HCT116 (cell line): ENCODE data around the gene TTBK1. TPM values are rescaled to one million over a fixed set of nuclear protein-coding genes. Genes with fewer than 3 reads are reported as not detected.

Experiments used
- ATAC-seq: fragments of 200-7000 bp; cut with Tn5 transposase; 2 replicates; pipeline ENCODE4 v1.9.1; 2020; ENCODE audit warnings: mild to moderate bottlenecking, moderate library complexity
- BruUV-seq: library from RNA; stranded (reverse); fragments of 400-500 nt; replicated peaks from 2 replicates; lab custom pipeline; 2021; lab: Mats Ljungman, UMichigan
- CTCF ChIA-PET: fragments of 300-600 bp; sonication (Branson Sonifier 250); formaldehyde crosslinking; loops from one replicate; lab custom pipeline; 2021; ENCODE audit warnings: antibody characterized with exemption; lab: Charles Lee
- POLR2A ChIA-PET: fragments of 300-600, 350-600 bp; sonication (Branson Sonifier 250); formaldehyde crosslinking; loops from one replicate; lab custom pipeline; 2021; ENCODE audit warnings: antibody characterized with exemption; lab: Charles Lee
- RAD21 ChIA-PET, 2 experiments: fragments of 300-600 bp; sonication (Branson Sonifier 250); formaldehyde crosslinking; loops; one replicate each; lab custom pipeline; 2023; ENCODE audit warnings: low total read pairs in 2 of 2; ENCODE audit not compliant: uncharacterized antibody in 2 of 2, unreplicated experiment in 2 of 2, low non-redundant PET in 1 of 2; lab: Charles Lee
- DNase-seq: peaks from one replicate; pipeline ENCODE4 v3.0.0-alpha.2; 2010; ENCODE audit warnings: low read depth, low spot score
- H2AFZ ChIP-seq: fragments of 200-600 bp; shearing (Covaris generic), sonication (generic); 2 replicates; pipeline ENCODE4 v1.6.1; 2017; ENCODE audit warnings: low read depth, mixed run types, mixed read lengths, antibody characterized with exemption, low read length; ENCODE audit not compliant: poor library complexity, severe bottlenecking
- H3K27ac ChIP-seq: 2 replicates; pipeline ENCODE4 v1.5.1; 2012; ENCODE audit warnings: low read depth, low read length
- H3K27me3 ChIP-seq: fragments of 200-600 bp; sonication (generic); 2 replicates; pipeline ENCODE4 v1.6.1; 2016; ENCODE audit warnings: mixed run types, low read length, mixed read lengths; ENCODE audit not compliant: insufficient read depth
- H3K36me3 ChIP-seq, 2 experiments: fragments of 200-500 bp in 1 of 2; fragments of 200-600 bp in 1 of 2; sonication (Bioruptor generic) in 1 of 2; sonication (generic) in 1 of 2; 2 replicates each; pipeline versions ENCODE4 v1.5.1 to v1.6.1; 2014 to 2016; ENCODE audit warnings: low read length in 2 of 2, inconsistent platforms in 1 of 2, mixed read lengths in 1 of 2, mixed run types in 1 of 2; ENCODE audit not compliant: insufficient read depth in 2 of 2, control insufficient read depth in 1 of 2
- H3K4me1 ChIP-seq, 2 experiments: fragments of 200-600 bp in 1 of 2; sonication (generic) in 1 of 2; 2 replicates each; pipeline versions ENCODE4 v1.5.1 to v1.6.1; 2012 to 2017; ENCODE audit warnings: low read length in 2 of 2, inconsistent platforms in 1 of 2, mild to moderate bottlenecking in 1 of 2, mixed read lengths in 1 of 2, mixed run types in 1 of 2, moderate library complexity in 1 of 2; ENCODE audit not compliant: insufficient read depth in 2 of 2, control insufficient read depth in 1 of 2
- H3K4me2 ChIP-seq: fragments of 200-600 bp; sonication (generic); 2 replicates; pipeline ENCODE4 v1.6.1; 2017; ENCODE audit warnings: mixed run types, low read length, mixed read lengths
- H3K4me3 ChIP-seq, 2 experiments: fragments of 200-600 bp in 1 of 2; sonication (generic) in 1 of 2; replicated peaks in 1 of 2; 2 replicates each; pipeline ENCODE4 v1.5.1; 2011 to 2016; ENCODE audit warnings: low read length in 2 of 2, control low read depth in 1 of 2, low read depth in 1 of 2, mild to moderate bottlenecking in 1 of 2, mixed read lengths in 1 of 2, mixed run types in 1 of 2
- H3K79me2 ChIP-seq: fragments of 200-600 bp; sonication (generic); 2 replicates; pipeline ENCODE4 v1.6.1; 2017; ENCODE audit warnings: mild to moderate bottlenecking, mixed run types, low read length, moderate library complexity, mixed read lengths; ENCODE audit not compliant: insufficient read depth
- H3K9ac ChIP-seq: fragments of 200-600 bp; sonication (generic); 2 replicates; pipeline ENCODE4 v1.6.1; 2016; ENCODE audit warnings: low read length, mixed read lengths
- H3K9me2 ChIP-seq: fragments of 200-600 bp; sonication (generic), shearing (Covaris generic); 2 replicates; pipeline ENCODE4 v1.6.1; 2017; ENCODE audit warnings: mixed run types, mild to moderate bottlenecking, moderate library complexity; ENCODE audit not compliant: insufficient read depth
- H3K9me3 ChIP-seq, 2 experiments: fragments of 200-500 bp in 1 of 2; fragments of 200-600 bp in 1 of 2; sonication (Bioruptor generic) in 1 of 2; sonication (generic) in 1 of 2; 2 replicates each; pipeline ENCODE4 v1.6.1; 2014 to 2017; ENCODE audit warnings: low read length in 2 of 2, mixed read lengths in 2 of 2, inconsistent platforms in 1 of 2, low read depth in 1 of 2, mild to moderate bottlenecking in 1 of 2, mixed run types in 1 of 2, moderate library complexity in 1 of 2; ENCODE audit not compliant: control insufficient read depth in 1 of 2, insufficient read depth in 1 of 2
- H4K20me1 ChIP-seq: fragments of 200-600 bp; sonication (generic), shearing (Covaris generic); 2 replicates; pipeline ENCODE4 v1.6.1; 2017; ENCODE audit warnings: mixed run types, mild to moderate bottlenecking, moderate library complexity; ENCODE audit not compliant: insufficient read depth
- CBX3 ChIP-seq: IDR thresholded peaks from 2 replicates; pipeline ENCODE4 v1.6.1; 2012; ENCODE audit warnings: low read depth
- CEBPB ChIP-seq: IDR thresholded peaks from 2 replicates; pipeline ENCODE4 v1.6.1; 2012; ENCODE audit warnings: low read depth
- EGR1 ChIP-seq: IDR thresholded peaks from 2 replicates; pipeline ENCODE4 v1.6.1; 2012; ENCODE audit warnings: low read depth
- ELF1 ChIP-seq: IDR thresholded peaks from 2 replicates; pipeline ENCODE4 v1.6.1; 2012; ENCODE audit warnings: low read depth, borderline replicate concordance
- EZH2 ChIP-seq: fragments of 200-600 bp; sonication (generic); IDR thresholded peaks from 2 replicates; pipeline ENCODE4 v1.6.1; 2017; ENCODE audit warnings: antibody characterized with exemption, mixed run types
- EZH2phosphoT487 ChIP-seq: fragments of 200-600 bp; IDR thresholded peaks from 2 replicates; pipeline ENCODE4 v1.6.1; 2018; ENCODE audit warnings: antibody characterized with exemption, borderline replicate concordance
- FOSL1 ChIP-seq: IDR thresholded peaks from 2 replicates; pipeline ENCODE4 v1.6.1; 2012; ENCODE audit warnings: low read depth
- JUND ChIP-seq: IDR thresholded peaks from 2 replicates; pipeline ENCODE4 v1.6.1; 2012
- POLR2A ChIP-seq: IDR thresholded peaks from 2 replicates; pipeline ENCODE4 v1.7.0; 2011; ENCODE audit warnings: borderline replicate concordance; ENCODE audit not compliant: insufficient read depth, insufficient read length; ENCODE audit errors: extremely low read depth
- RAD21 ChIP-seq: IDR thresholded peaks from 2 replicates; pipeline ENCODE4 v1.6.1; 2012; ENCODE audit warnings: low read depth, mild to moderate bottlenecking
- SIN3A ChIP-seq: IDR thresholded peaks from 2 replicates; pipeline ENCODE4 v1.6.1; 2012; ENCODE audit warnings: low read depth
- SP1 ChIP-seq: IDR thresholded peaks from 2 replicates; pipeline ENCODE4 v1.6.1; 2012; ENCODE audit warnings: low read depth
- SRF ChIP-seq: IDR thresholded peaks from 2 replicates; pipeline ENCODE4 v1.6.1; 2012; ENCODE audit warnings: low read depth
- TCF7L2 ChIP-seq: IDR thresholded peaks from 2 replicates; pipeline ENCODE4 v1.7.0; 2011; ENCODE audit warnings: borderline replicate concordance, inconsistent platforms; ENCODE audit not compliant: insufficient read depth, insufficient read length; ENCODE audit errors: extremely low read depth
- YY1 ChIP-seq: IDR thresholded peaks from 2 replicates; pipeline ENCODE4 v1.6.1; 2011; ENCODE audit warnings: low read length, low read depth, moderate library complexity, mild to moderate bottlenecking; ENCODE audit not compliant: insufficient replicate concordance; ENCODE audit errors: extremely low read depth
- ZNF274 ChIP-seq: fragments of 200-500 bp; sonication (Bioruptor generic); IDR thresholded peaks from 2 replicates; pipeline ENCODE4 v1.6.1; 2014; ENCODE audit warnings: mild to moderate bottlenecking, low read depth, low read length, inconsistent platforms
- intact Hi-C: fragments of 100-400 bp; cut with micrococcal nuclease; formaldehyde crosslinking; loops from 2 replicates; pipeline ENCODE4 v1.10.0; 2022
- total RNA-seq: library from RNA; stranded (reverse); gene quantifications from one replicate; pipeline ENCODE4 v1.2.1, GENCODE V29; 2021; ENCODE audit not compliant: unreplicated experiment
- TF ChIP-seq, protein P1 (sequence below): IDR thresholded peaks from 2 replicates; pipeline ENCODE4 v1.6.1; 2012
- TF ChIP-seq, protein P2 (sequence below): IDR thresholded peaks from 2 replicates; pipeline ENCODE4 v1.6.1; 2012; ENCODE audit warnings: low read depth
- TF ChIP-seq, protein P3 (sequence below): IDR thresholded peaks from 2 replicates; pipeline ENCODE4 v1.6.1; 2011; ENCODE audit warnings: mild to moderate bottlenecking, low read length, moderate library complexity; ENCODE audit not compliant: insufficient replicate concordance; ENCODE audit errors: extremely low read depth

Gene TTBK1
- total RNA-seq, 1 experiment from 2014 or later = not detected

DNA sequence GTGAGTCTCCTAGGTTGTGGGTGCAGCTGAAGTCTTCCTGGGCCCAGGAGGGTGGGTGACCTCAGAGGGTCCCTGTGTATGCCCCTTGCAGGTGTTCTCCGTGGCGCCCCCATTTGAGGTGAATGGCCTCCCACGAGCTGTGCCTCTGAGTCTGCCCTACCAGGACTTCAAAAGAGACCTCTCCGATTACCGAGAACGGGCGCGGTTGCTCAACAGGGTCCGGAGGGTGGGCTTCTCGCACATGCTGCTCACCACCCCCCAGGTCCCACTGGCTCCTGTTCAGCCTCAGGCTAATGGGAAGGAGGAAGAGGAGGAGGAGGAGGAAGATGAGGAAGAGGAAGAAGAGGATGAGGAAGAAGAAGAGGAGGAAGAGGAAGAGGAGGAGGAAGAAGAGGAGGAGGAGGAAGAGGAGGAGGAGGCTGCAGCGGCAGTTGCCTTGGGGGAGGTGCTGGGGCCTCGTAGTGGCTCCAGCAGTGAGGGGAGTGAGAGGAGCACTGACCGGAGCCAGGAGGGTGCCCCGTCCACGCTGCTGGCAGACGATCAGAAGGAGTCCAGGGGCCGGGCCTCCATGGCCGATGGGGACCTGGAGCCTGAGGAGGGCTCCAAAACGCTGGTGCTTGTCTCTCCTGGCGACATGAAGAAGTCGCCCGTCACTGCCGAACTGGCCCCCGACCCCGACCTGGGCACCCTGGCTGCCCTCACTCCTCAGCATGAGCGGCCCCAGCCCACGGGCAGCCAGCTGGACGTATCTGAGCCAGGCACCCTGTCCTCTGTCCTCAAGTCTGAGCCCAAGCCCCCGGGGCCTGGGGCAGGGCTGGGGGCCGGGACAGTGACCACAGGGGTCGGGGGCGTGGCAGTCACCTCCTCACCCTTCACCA is 39.6 kb downstream of the TTBK1 start (continued):
- TF ChIP-seq, protein P1, sequence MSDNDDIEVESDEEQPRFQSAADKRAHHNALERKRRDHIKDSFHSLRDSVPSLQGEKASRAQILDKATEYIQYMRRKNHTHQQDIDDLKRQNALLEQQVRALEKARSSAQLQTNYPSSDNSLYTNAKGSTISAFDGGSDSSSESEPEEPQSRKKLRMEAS = no peak
- TF ChIP-seq, all 23 proteins: peak for 0

DNA sequence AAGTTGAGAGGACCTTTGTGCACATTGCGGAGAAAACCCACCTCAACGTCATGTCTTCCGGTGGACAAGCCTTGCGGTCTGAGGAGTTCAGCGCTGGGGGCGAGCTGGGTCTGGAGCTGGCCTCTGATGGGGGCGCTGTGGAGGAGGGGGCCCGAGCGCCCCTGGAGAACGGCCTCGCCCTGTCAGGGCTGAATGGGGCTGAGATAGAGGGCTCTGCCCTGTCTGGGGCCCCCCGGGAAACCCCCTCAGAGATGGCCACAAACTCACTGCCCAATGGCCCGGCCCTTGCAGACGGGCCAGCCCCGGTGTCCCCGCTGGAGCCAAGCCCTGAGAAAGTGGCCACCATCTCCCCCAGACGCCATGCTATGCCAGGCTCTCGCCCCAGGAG is 40.2 kb downstream of the TTBK1 start:
- BruUV-seq = no TSS peak
- TF ChIP-seq CBX3 (no peak), JUND (no peak), FOSL1 (no peak), EGR1 (no peak), ZNF274 (no peak), SRF (no peak), EZH2 (no peak), EZH2phosphoT487 (no peak), POLR2A (no peak), TCF7L2 (no peak), ELF1 (no peak), SP1 (no peak), SIN3A (no peak), CEBPB (no peak), RAD21 (no peak), YY1 (no peak)
- TF ChIP-seq, protein P2, sequence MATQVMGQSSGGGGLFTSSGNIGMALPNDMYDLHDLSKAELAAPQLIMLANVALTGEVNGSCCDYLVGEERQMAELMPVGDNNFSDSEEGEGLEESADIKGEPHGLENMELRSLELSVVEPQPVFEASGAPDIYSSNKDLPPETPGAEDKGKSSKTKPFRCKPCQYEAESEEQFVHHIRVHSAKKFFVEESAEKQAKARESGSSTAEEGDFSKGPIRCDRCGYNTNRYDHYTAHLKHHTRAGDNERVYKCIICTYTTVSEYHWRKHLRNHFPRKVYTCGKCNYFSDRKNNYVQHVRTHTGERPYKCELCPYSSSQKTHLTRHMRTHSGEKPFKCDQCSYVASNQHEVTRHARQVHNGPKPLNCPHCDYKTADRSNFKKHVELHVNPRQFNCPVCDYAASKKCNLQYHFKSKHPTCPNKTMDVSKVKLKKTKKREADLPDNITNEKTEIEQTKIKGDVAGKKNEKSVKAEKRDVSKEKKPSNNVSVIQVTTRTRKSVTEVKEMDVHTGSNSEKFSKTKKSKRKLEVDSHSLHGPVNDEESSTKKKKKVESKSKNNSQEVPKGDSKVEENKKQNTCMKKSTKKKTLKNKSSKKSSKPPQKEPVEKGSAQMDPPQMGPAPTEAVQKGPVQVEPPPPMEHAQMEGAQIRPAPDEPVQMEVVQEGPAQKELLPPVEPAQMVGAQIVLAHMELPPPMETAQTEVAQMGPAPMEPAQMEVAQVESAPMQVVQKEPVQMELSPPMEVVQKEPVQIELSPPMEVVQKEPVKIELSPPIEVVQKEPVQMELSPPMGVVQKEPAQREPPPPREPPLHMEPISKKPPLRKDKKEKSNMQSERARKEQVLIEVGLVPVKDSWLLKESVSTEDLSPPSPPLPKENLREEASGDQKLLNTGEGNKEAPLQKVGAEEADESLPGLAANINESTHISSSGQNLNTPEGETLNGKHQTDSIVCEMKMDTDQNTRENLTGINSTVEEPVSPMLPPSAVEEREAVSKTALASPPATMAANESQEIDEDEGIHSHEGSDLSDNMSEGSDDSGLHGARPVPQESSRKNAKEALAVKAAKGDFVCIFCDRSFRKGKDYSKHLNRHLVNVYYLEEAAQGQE = no peak
- TF ChIP-seq, protein P3, sequence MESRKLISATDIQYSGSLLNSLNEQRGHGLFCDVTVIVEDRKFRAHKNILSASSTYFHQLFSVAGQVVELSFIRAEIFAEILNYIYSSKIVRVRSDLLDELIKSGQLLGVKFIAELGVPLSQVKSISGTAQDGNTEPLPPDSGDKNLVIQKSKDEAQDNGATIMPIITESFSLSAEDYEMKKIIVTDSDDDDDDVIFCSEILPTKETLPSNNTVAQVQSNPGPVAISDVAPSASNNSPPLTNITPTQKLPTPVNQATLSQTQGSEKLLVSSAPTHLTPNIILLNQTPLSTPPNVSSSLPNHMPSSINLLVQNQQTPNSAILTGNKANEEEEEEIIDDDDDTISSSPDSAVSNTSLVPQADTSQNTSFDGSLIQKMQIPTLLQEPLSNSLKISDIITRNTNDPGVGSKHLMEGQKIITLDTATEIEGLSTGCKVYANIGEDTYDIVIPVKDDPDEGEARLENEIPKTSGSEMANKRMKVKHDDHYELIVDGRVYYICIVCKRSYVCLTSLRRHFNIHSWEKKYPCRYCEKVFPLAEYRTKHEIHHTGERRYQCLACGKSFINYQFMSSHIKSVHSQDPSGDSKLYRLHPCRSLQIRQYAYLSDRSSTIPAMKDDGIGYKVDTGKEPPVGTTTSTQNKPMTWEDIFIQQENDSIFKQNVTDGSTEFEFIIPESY = no peak

More for the DNA sequence above, 40.2 kb downstream of the TTBK1 start:
- Histone ChIP-seq H3K4me3 (no peak overlapping the region), H3K4me2 (no peak overlapping the region), H3K27ac (no peak overlapping the region), H3K36me3 (no peaks in the 10 kb centered on the region), H3K27me3 (no peaks in the 10 kb centered on the region), H3K9me3 (no peaks in the 10 kb centered on the region), H3K4me1 (peaks cover 0 to 4% of the 10 kb centered on the region in 2 experiments; a peak in 2 of 4 replicates), H2AFZ (no peak overlapping the region), H3K9ac (no peak overlapping the region), H3K9me2 (no peaks in the 10 kb centered on the region), H3K79me2 (no peaks in the 10 kb centered on the region), H4K20me1 (no peaks in the 10 kb centered on the region)
- ATAC-seq (no peak), DNase-seq (no peak)
- ChIA-PET RAD21 (no interaction called here), POLR2A (no interaction called here), CTCF (no interaction called here)
- intact Hi-C loops = no loop called here
